ENCODE results near the gene ZFPM1.
"Not testable (repeated sequence)": the region's sequence is repeated elsewhere in the genome, so short reads cannot be mapped to it uniquely, and the experiment has no call there.

ZFPM1 gene

GRCh38 chr16:88484505-88485365 is 31.7 kb downstream of the ZFPM1 start:
- no peak overlapping the region for H3K4me3 ChIP-seq (ENCODE audit: control insufficient read depth, low read depth, low read length)
- no peak for TF ChIP-seq CTCF (conservative IDR thresholded peaks at IDR 0.05; ENCODE audit: control insufficient read depth, insufficient read depth, low read depth, low read length)
- DNase-seq (ENCODE audit: low read depth): no peak

- not testable (repeated sequence) for DNase-seq (ENCODE audit: low read depth); H3K4me3 ChIP-seq (ENCODE audit: control insufficient read depth, low read depth, low read length)
Measured at GRCh38 chr16:88485366-88485741, 32.3 kb downstream of the ZFPM1 start.

- H3K4me3 ChIP-seq (ENCODE audit: control insufficient read depth, low read depth, low read length): no peak overlapping the region
- no peak for DNase-seq (ENCODE audit: low read depth)
- TF ChIP-seq CTCF (conservative IDR thresholded peaks at IDR 0.05; ENCODE audit: control insufficient read depth, insufficient read depth, low read depth, low read length): no peak
Measured at GRCh38 chr16:88486398-88487123, 33.5 kb downstream of the ZFPM1 start.

GRCh38 chr16:88487124-88487432 is 34.0 kb downstream of the ZFPM1 start:
- DNase-seq (ENCODE audit: low read depth): no peak
- no peak for TF ChIP-seq CTCF (conservative IDR thresholded peaks at IDR 0.05; ENCODE audit: control insufficient read depth, insufficient read depth, low read depth, low read length)

GRCh38 chr16:88487920-88488851 is 35.1 kb downstream of the ZFPM1 start:
- H3K4me3 ChIP-seq (ENCODE audit: control insufficient read depth, low read depth, low read length): no peak overlapping the region
- no peak for DNase-seq (ENCODE audit: low read depth)
- TF ChIP-seq CTCF (conservative IDR thresholded peaks at IDR 0.05; ENCODE audit: control insufficient read depth, insufficient read depth, low read depth, low read length): no peak

More at GRCh38 chr16:88487124-88487432, 34.0 kb downstream of the ZFPM1 start:
- no peak overlapping the region for H3K4me3 ChIP-seq (ENCODE audit: control insufficient read depth, low read depth, low read length)

GRCh38 chr16:88489163-88489741 is 36.2 kb downstream of the ZFPM1 start:
- no peak for DNase-seq (ENCODE audit: low read depth)
- TF ChIP-seq CTCF (conservative IDR thresholded peaks at IDR 0.05; ENCODE audit: control insufficient read depth, insufficient read depth, low read depth, low read length): no peak
- H3K4me3 ChIP-seq (ENCODE audit: control insufficient read depth, low read depth, low read length): no peak overlapping the region

All from fibroblast of mammary gland (primary cell).